IPS-15b (cell line): ENCODE data around the gene ROBO1.

ENCODE experiments used
- H3K27me3 ChIP-seq: one replicate; pipeline ENCODE4 v1.6.1; 2013; ENCODE audit warnings: low read length; ENCODE audit not compliant: control insufficient read depth, insufficient read depth
- H3K36me3 ChIP-seq: one replicate; pipeline ENCODE4 v1.6.1; 2013; ENCODE audit warnings: low read length; ENCODE audit not compliant: control insufficient read depth, insufficient read depth
- H3K4me1 ChIP-seq: one replicate; pipeline ENCODE4 v1.6.1; 2013; ENCODE audit warnings: mild to moderate bottlenecking, low read length; ENCODE audit not compliant: control insufficient read depth, insufficient read depth
- H3K4me3 ChIP-seq: one replicate; pipeline ENCODE4 v1.5.1; 2013; ENCODE audit warnings: low read depth, low read length
- H3K9ac ChIP-seq: one replicate; pipeline ENCODE4 v1.6.1; 2013; ENCODE audit warnings: low read depth, mild to moderate bottlenecking, low read length
- H3K9me3 ChIP-seq: one replicate; pipeline ENCODE4 v1.6.1; 2013; ENCODE audit warnings: mild to moderate bottlenecking, low read length; ENCODE audit not compliant: control insufficient read depth, insufficient read depth

The ROBO1 gene

DNA sequence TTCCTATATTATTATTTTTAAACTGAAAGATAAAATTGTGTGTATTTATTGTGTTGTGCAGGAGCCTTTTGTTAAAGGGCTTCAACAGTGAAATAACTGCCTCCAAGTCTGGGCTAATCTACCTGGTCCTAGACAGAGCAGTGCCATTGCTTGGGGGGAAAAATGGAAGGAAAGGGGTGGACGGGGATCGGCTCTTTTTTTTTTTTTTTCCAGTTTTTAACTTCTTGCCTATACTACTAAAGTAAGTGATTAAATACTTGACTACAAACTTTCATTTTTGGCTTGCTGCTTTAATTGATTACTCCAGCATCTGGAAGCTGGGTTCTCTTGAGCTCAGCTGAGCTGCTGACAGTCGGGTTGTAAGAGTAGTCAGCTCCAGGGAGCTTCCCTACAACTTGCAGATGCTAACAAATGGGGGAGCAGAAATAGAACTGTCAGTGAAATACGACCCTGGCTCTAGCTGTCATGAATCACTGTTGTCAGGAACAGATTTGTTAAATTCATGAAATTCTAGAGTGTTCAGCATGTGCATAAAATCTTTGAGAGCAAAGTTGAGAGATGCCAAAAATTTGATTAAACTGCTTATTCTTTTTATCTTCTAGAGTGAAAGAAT is 276.7 kb downstream of the ROBO1 start:
- Histone ChIP-seq H3K36me3 (no peaks in the 10 kb centered on the region), H3K27me3 (no peaks in the 10 kb centered on the region), H3K4me1 (no peaks in the 10 kb centered on the region), H3K9me3 (no peaks in the 10 kb centered on the region), H3K9ac (no peak overlapping the region), H3K4me3 (no peak overlapping the region)

- Histone ChIP-seq H3K4me1 (no peaks in the 10 kb centered on the region), H3K27me3 (no peaks in the 10 kb centered on the region), H3K4me3 (no peak overlapping the region), H3K9ac (no peak overlapping the region), H3K9me3 (no peaks in the 10 kb centered on the region), H3K36me3 (no peaks in the 10 kb centered on the region)
Measured at GRCh38 chr3:79490165-79491028, 277.4 kb downstream of the ROBO1 start.

GRCh38 chr3:79488407-79488806 is 279.4 kb downstream of the ROBO1 start:
- H3K4me3 ChIP-seq: no peak overlapping the region
- no peak overlapping the region for H3K9ac ChIP-seq

DNA sequence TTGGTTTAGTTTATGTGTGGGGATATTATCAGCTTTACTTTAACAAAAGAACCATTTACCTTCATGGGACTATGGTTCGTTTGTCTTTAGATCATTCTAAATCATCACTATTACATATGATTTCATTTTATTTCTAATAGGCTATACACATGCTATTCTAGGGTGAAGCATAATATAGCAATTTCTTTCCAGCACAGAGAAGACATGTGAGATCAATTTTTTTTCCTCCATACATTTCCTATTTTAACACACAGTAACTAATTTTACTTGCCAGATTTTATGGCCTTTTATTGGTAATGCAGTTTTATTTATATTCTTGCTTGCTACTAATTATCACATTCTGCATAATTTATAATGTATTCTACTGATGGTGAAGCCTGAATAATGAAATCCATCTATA is 287.1 kb downstream of the ROBO1 start:
- Histone ChIP-seq H3K36me3 (no peaks in the 10 kb centered on the region), H3K4me1 (no peaks in the 10 kb centered on the region), H3K9ac (no peak overlapping the region), H3K4me3 (no peak overlapping the region), H3K27me3 (no peaks in the 10 kb centered on the region), H3K9me3 (no peaks in the 10 kb centered on the region)

More at GRCh38 chr3:79488407-79488806, 279.4 kb downstream of the ROBO1 start:
- Histone ChIP-seq H3K27me3 (no peaks in the 10 kb centered on the region), H3K4me1 (no peaks in the 10 kb centered on the region), H3K36me3 (no peaks in the 10 kb centered on the region), H3K9me3 (no peaks in the 10 kb centered on the region)

GRCh38 chr3:79478620-79479019 is 289.2 kb downstream of the ROBO1 start:
- Histone ChIP-seq H3K9me3 (no peaks in the 10 kb centered on the region), H3K36me3 (no peaks in the 10 kb centered on the region), H3K4me3 (no peak overlapping the region), H3K9ac (no peak overlapping the region), H3K4me1 (no peaks in the 10 kb centered on the region), H3K27me3 (no peaks in the 10 kb centered on the region)

DNA sequence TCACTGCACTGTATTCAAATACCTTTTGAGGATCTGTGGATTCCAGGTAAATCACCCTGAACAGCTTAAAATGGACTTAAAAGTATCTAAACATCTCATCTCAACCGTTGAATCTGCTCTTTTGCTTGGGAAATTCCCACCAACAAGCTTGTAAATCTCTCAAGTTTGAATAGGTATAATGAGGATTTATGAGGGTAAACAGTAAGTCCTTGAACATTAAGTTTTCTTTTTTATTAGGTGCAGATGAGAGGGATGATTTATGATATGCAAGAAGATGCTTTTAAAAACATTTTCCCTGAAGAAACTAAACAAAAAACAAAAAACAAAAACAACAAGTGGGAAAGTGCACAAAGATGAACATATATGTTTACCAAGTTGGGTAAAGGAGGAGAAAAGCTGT is 290.6 kb downstream of the ROBO1 start:
- Histone ChIP-seq H3K9ac (no peak overlapping the region), H3K4me3 (no peak overlapping the region), H3K9me3 (no peaks in the 10 kb centered on the region), H3K27me3 (no peaks in the 10 kb centered on the region), H3K4me1 (no peaks in the 10 kb centered on the region), H3K36me3 (no peaks in the 10 kb centered on the region)

DNA sequence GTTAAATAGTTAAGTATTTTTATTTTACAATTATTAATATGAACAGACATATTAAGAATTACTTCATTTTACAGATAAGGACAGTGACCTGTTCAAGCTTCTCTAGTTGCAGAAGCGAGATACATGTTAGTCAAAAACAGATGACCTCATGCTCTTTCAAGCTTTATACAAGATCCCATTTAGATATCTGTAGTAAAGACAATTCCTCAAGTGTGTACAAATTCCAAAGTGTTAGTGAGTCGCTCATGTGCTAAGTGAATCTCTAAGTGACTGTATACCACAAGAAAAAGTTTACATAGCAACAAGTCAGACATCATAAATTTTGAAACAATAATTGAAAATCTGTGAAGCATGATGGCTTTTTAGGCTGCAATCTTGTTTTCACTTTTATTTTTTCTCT is 293.8 kb downstream of the ROBO1 start:
- Histone ChIP-seq H3K4me3 (no peak overlapping the region), H3K9ac (no peak overlapping the region), H3K9me3 (no peaks in the 10 kb centered on the region), H3K36me3 (no peaks in the 10 kb centered on the region), H3K27me3 (no peaks in the 10 kb centered on the region), H3K4me1 (no peaks in the 10 kb centered on the region)

- Histone ChIP-seq H3K4me3 (no peak overlapping the region), H3K9me3 (no peaks in the 10 kb centered on the region), H3K9ac (no peak overlapping the region), H3K27me3 (no peaks in the 10 kb centered on the region), H3K36me3 (no peaks in the 10 kb centered on the region), H3K4me1 (peaks cover 4% of the 10 kb centered on the region)
Measured at GRCh38 chr3:79467721-79468120, 300.1 kb downstream of the ROBO1 start.

DNA sequence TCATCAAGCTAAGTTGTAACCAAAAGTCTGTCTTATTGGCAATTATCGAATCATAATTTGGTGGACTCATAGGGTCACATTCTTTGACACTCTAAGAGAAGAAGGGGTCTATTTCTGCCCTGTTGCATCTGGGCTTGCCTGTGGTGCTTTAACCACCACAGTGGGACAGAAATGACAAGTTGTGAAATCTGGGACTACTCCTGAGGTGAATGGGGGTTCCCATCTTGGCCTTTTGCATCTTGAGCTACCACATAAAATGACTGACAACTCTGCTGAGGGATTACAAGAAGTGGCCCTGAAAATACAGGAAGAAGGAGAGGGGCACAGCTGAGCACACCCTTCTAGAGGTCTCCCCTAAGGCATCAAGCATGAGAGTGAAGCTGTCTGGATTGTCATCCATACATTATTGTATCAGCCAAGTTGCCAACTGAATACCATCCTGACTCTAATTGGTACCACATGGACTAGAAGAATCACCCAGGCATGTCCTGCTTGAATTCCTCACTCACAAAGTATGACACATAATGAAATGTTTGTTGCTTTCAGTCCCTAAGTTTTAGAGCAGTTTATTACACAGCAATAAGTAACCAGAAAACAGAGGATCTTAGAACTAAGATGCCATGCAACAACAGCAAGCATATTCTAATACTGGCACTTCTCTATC is 306.5 kb downstream of the ROBO1 start:
- Histone ChIP-seq H3K36me3 (no peaks in the 10 kb centered on the region), H3K9ac (no peak overlapping the region), H3K27me3 (no peaks in the 10 kb centered on the region)

GRCh38 chr3:79453600-79453999 is 314.2 kb downstream of the ROBO1 start:
- Histone ChIP-seq H3K9ac (no peak overlapping the region), H3K4me3 (no peak overlapping the region), H3K9me3 (no peaks in the 10 kb centered on the region), H3K27me3 (no peaks in the 10 kb centered on the region), H3K4me1 (no peaks in the 10 kb centered on the region), H3K36me3 (no peaks in the 10 kb centered on the region)

More for the DNA sequence above, 306.5 kb downstream of the ROBO1 start:
- H3K9me3 ChIP-seq: no peaks in the 10 kb centered on the region
- no peaks in the 10 kb centered on the region for H3K4me1 ChIP-seq
- no peak overlapping the region for H3K4me3 ChIP-seq

DNA sequence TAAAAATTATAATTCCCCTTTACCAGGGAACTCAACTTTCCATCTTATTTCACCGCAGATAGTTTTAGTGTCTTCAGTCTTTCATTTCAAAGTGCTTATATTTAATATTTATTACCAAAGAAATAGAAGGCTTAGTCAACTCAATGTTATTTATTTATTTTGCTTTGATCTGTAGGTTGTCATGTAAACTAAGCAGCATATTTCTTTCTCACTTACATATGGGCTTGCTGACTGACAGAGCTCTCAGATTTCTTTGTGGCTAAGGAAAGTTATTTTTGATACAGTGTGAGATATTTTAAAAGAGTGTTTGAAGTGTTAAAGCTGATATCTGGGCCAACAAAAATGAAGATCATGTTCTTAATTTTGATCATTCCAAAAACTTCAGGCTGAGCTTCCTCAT is 331.4 kb downstream of the ROBO1 start:
- H3K4me1 ChIP-seq: no peaks in the 10 kb centered on the region
- H3K27me3 ChIP-seq: no peaks in the 10 kb centered on the region
- H3K9ac ChIP-seq: no peak overlapping the region
- H3K36me3 ChIP-seq: no peaks in the 10 kb centered on the region
- H3K9me3 ChIP-seq: no peaks in the 10 kb centered on the region
- H3K4me3 ChIP-seq: no peak overlapping the region

GRCh38 chr3:79427081-79427480 is 340.7 kb downstream of the ROBO1 start:
- Histone ChIP-seq H3K36me3 (no peaks in the 10 kb centered on the region), H3K9ac (no peak overlapping the region), H3K4me1 (no peaks in the 10 kb centered on the region), H3K9me3 (no peaks in the 10 kb centered on the region), H3K27me3 (no peaks in the 10 kb centered on the region), H3K4me3 (no peak overlapping the region)
